Measurements from ENCODE around the gene GPC6.

DNA sequence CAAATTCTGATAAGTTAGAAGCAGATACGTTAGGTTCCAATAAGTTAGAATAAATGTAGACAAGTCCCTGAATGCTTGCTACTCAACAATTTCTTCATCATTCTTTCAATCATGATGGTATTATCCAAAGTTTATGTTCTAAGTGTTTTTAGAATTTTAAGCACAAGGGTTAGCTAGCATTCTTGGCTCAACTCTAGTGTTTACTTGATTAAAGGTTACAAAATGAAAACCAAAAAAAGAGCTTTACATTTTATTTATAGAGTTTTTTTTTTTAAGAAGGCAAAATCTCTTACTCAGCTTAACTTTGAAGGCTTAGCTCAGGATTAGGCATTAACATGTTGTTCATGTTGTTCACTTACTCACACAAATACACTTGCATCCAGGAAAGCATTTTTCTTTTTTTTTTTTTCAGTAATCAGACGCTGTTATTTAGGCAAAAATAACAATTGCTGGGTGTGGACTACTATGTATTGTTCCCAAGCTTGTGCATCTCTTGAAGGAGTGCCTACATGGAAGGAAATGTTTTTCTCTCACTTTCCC is 832.3 kb downstream of the GPC6 start:
- TF ChIP-seq, protein P1, sequence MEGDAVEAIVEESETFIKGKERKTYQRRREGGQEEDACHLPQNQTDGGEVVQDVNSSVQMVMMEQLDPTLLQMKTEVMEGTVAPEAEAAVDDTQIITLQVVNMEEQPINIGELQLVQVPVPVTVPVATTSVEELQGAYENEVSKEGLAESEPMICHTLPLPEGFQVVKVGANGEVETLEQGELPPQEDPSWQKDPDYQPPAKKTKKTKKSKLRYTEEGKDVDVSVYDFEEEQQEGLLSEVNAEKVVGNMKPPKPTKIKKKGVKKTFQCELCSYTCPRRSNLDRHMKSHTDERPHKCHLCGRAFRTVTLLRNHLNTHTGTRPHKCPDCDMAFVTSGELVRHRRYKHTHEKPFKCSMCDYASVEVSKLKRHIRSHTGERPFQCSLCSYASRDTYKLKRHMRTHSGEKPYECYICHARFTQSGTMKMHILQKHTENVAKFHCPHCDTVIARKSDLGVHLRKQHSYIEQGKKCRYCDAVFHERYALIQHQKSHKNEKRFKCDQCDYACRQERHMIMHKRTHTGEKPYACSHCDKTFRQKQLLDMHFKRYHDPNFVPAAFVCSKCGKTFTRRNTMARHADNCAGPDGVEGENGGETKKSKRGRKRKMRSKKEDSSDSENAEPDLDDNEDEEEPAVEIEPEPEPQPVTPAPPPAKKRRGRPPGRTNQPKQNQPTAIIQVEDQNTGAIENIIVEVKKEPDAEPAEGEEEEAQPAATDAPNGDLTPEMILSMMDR (IDR thresholded peaks at IDR 0.05; ENCODE audit: extremely low read depth in 1 of 2, insufficient read depth in 1 of 2, low read depth in 1 of 2, low read length in 2 of 2) = no peak
- no peak for TF ChIP-seq POLR2A (IDR thresholded peaks at IDR 0.05; ENCODE audit: low read depth, low read length)
- TF ChIP-seq, protein P2, sequence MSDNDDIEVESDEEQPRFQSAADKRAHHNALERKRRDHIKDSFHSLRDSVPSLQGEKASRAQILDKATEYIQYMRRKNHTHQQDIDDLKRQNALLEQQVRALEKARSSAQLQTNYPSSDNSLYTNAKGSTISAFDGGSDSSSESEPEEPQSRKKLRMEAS (IDR thresholded peaks at IDR 0.05; ENCODE audit: insufficient read depth, insufficient read length) = no peak
- TF ChIP-seq POLR2AphosphoS5 (IDR thresholded peaks at IDR 0.05; ENCODE audit: insufficient read depth, low read depth, low read length) = no peak
- TF ChIP-seq JUN (IDR thresholded peaks at IDR 0.05; ENCODE audit: borderline replicate concordance, insufficient read depth, insufficient read length, low read depth) = no peak
- TF ChIP-seq EZH2 (IDR thresholded peaks at IDR 0.05; ENCODE audit: borderline replicate concordance, low read depth, low read length, severe bottlenecking) = no peak

Measured in endothelial cell of umbilical vein (primary cell).